Breast epithelium (tissue), 4 donors: ENCODE results near the gene LMX1A. TPM values are rescaled to one million over a fixed set of nuclear protein-coding genes. Genes with fewer than 3 reads are reported as not detected.

Experiments used
- DNase-seq, 2 donors: peaks; one replicate each; pipeline ENCODE4 v3.0.0-alpha.2; 2019; ENCODE audit warnings: low spot score in 2 of 2
- H3K27ac ChIP-seq, 2 donors: fragments of 200-600 bp; sonication (generic) in 1 of 2; one replicate each; pipeline ENCODE4 v1.5.1; 2016 to 2019; ENCODE audit warnings: mild to moderate bottlenecking in 1 of 2
- H3K27me3 ChIP-seq, 2 donors: fragments of 200-600 bp; sonication (generic) in 1 of 2; one replicate each; pipeline versions ENCODE4 v1.5.1 to v1.6.0; 2017 to 2019; ENCODE audit warnings: control low read depth in 1 of 2, mild to moderate bottlenecking in 1 of 2
- H3K36me3 ChIP-seq: fragments of 200-600 bp; one replicate; pipeline ENCODE4 v1.5.1; 2019
- H3K4me1 ChIP-seq, 2 donors: fragments of 200-600 bp; sonication (generic); one replicate each; pipeline ENCODE4 v1.5.1; 2016 to 2019; ENCODE audit warnings: control low read depth in 1 of 2
- H3K4me3 ChIP-seq, 3 donors: fragments of 200-600 bp; sonication (generic); 1 replicate in 2 of 3; 2 replicates in 1 of 3; pipeline ENCODE4 v1.5.1; 2016 to 2019; ENCODE audit warnings: mild to moderate bottlenecking in 3 of 3, moderate library complexity in 2 of 3
- H3K9me3 ChIP-seq, 2 donors: fragments of 200-600 bp; sonication (generic) in 1 of 2; one replicate each; pipeline ENCODE4 v1.5.1; 2016 to 2019; ENCODE audit warnings: control low read depth in 1 of 2
- POLR2A ChIP-seq: fragments of 450-650 bp; IDR thresholded peaks from one replicate; pipeline ENCODE4 v1.6.1; 2016; ENCODE audit warnings: antibody characterized with exemption, mild to moderate bottlenecking, moderate library complexity
- POLR2AphosphoS5 ChIP-seq, 3 donors: sonication (generic); formaldehyde crosslinking; IDR thresholded peaks; one replicate each; pipeline ENCODE4 v1.6.1; 2017; ENCODE audit warnings: antibody characterized with exemption in 3 of 3
- intact Hi-C: fragments of 100-400 bp; cut with DNase I; formaldehyde crosslinking; loops from one replicate; pipeline ENCODE4 v1.15.1; 2023; ENCODE audit warnings: low total_unique reads
- total RNA-seq, 3 donors: library from RNA; depleted of rRNA; stranded (reverse); fragments of >200 nt; gene quantifications; one replicate each; pipeline ENCODE4 v1.1.0, GENCODE V29; 2016
- TF ChIP-seq, protein P1 (sequence below), 3 donors: fragments of 450-650 bp; IDR thresholded peaks; one replicate each; pipeline ENCODE4 v1.5.1; 2016 to 2017; ENCODE audit warnings: antibody characterized with exemption in 3 of 3, mild to moderate bottlenecking in 3 of 3, moderate library complexity in 3 of 3

Gene LMX1A
- total RNA-seq, 3 donors from 2014 or later = 1.3 TPM; not detected in 2

DNA sequence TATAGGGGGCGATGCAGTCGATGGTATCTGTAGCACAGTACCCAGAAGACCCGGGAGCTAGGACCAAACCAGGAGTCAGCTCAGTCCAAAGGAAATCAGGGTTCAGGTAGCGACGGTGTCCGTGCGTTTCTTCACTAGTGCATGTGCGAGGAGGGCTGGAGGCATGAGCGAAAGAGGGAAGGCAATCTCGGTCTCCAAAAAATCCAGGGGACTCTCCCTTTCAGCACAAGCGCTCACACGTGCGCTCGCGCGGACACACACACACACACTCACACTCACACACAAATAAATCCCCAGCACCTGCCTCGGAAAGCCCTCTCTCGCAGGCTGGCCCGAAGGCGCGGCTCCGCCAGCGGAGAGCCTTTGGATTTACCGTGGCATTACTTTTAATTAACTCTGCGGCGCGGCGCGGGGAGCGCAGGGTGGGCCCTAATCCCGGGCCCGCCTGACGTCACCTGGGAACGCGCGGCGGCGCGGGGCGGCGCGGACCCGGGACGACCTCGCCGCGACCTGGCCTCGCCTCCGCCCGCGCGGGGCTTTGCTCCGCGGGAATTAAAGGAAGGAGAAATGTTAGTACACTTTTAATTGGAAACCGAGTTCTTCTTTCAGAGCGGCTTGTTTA lies 121.2 kb downstream of the LMX1A start:
- TF ChIP-seq POLR2A (no peak), POLR2AphosphoS5 (IDR thresholded peaks at IDR 0.05) (no peak)
- TF ChIP-seq, protein P1, sequence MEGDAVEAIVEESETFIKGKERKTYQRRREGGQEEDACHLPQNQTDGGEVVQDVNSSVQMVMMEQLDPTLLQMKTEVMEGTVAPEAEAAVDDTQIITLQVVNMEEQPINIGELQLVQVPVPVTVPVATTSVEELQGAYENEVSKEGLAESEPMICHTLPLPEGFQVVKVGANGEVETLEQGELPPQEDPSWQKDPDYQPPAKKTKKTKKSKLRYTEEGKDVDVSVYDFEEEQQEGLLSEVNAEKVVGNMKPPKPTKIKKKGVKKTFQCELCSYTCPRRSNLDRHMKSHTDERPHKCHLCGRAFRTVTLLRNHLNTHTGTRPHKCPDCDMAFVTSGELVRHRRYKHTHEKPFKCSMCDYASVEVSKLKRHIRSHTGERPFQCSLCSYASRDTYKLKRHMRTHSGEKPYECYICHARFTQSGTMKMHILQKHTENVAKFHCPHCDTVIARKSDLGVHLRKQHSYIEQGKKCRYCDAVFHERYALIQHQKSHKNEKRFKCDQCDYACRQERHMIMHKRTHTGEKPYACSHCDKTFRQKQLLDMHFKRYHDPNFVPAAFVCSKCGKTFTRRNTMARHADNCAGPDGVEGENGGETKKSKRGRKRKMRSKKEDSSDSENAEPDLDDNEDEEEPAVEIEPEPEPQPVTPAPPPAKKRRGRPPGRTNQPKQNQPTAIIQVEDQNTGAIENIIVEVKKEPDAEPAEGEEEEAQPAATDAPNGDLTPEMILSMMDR (IDR thresholded peaks at IDR 0.05) = no peak
- DNase-seq = no peak
- H3K9me3 ChIP-seq = no peaks in the 10 kb centered on the region
- intact Hi-C loops = no loop called here
- no peak overlapping the region for H3K27ac ChIP-seq
- no peaks in the 10 kb centered on the region for H3K4me1 ChIP-seq
- no peaks in the 10 kb centered on the region for H3K36me3 ChIP-seq
- H3K27me3 ChIP-seq = peaks cover 0 to 40% of the 10 kb centered on the region in 2 donors
- peak overlapping the region; percentile 44 to 64 (median 46) for H3K4me3 ChIP-seq

- DNase-seq = no peak
- intact Hi-C loops = no loop called here
- no peaks in the 10 kb centered on the region for H3K4me1 ChIP-seq
- H3K27ac ChIP-seq = no peak overlapping the region
- H3K4me3 ChIP-seq = no peak overlapping the region
- H3K27me3 ChIP-seq = peaks cover 0 to 40% of the 10 kb centered on the region in 2 donors
- TF ChIP-seq POLR2AphosphoS5 (IDR thresholded peaks at IDR 0.05) = no peak
- no peak for TF ChIP-seq POLR2A
- TF ChIP-seq, protein P1 (IDR thresholded peaks at IDR 0.05) = no peak
- no peaks in the 10 kb centered on the region for H3K9me3 ChIP-seq
- no peaks in the 10 kb centered on the region for H3K36me3 ChIP-seq
Measured at GRCh38 chr1:165234149-165234548, 122.4 kb downstream of the LMX1A start.

- H3K4me3 ChIP-seq = no peak overlapping the region
Measured at GRCh38 chr1:165228676-165229075, 127.8 kb downstream of the LMX1A start.

GRCh38 chr1:165228111-165228655 lies 128.3 kb downstream of the LMX1A start:
- intact Hi-C loops = no loop called here
- DNase-seq = no peak

More at GRCh38 chr1:165228676-165229075, 127.8 kb downstream of the LMX1A start:
- Histone ChIP-seq H3K27ac (no peak overlapping the region), H3K4me1 (no peaks in the 10 kb centered on the region), H3K36me3 (no peaks in the 10 kb centered on the region), H3K9me3 (no peaks in the 10 kb centered on the region), H3K27me3 (peaks cover 0 to 14% of the 10 kb centered on the region in 2 donors)
- TF ChIP-seq POLR2AphosphoS5 (IDR thresholded peaks at IDR 0.05) (no peak), POLR2A (no peak)
- TF ChIP-seq, protein P1 (IDR thresholded peaks at IDR 0.05) = no peak
- intact Hi-C loops = no loop called here
- DNase-seq = no peak

DNA sequence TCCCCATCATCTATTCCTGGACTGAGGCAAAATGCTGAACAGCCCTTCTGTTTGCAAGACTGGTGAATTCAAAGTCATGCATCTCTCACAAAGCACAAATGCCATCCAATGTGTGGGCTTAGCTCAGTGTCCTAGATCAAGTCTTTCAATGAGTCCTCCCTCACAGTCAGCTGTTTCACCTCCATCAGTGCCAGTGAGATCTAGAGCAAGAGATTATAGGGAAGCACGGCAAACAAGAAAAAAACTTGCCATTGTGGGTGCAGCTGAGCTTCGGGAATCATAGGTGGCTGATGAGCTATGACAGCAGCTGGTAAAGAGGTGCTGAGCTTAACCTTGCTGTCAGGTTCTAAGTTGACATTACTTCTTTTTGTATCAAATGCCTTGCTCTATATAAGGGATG lies 130.2 kb downstream of the LMX1A start:
- no peak for DNase-seq
- intact Hi-C loops = no loop called here
- TF ChIP-seq, protein P1 (IDR thresholded peaks at IDR 0.05) = no peak
- TF ChIP-seq POLR2AphosphoS5 (IDR thresholded peaks at IDR 0.05) = no peak
- no peak for TF ChIP-seq POLR2A

More at GRCh38 chr1:165228111-165228655, 128.3 kb downstream of the LMX1A start:
- peaks cover 0 to 13% of the 10 kb centered on the region in 2 donors for H3K27me3 ChIP-seq
- no peaks in the 10 kb centered on the region for H3K9me3 ChIP-seq
- no peaks in the 10 kb centered on the region for H3K4me1 ChIP-seq
- H3K27ac ChIP-seq = no peak overlapping the region
- TF ChIP-seq POLR2A = no peak
- TF ChIP-seq POLR2AphosphoS5 (IDR thresholded peaks at IDR 0.05) = no peak
- no peaks in the 10 kb centered on the region for H3K36me3 ChIP-seq
- no peak overlapping the region for H3K4me3 ChIP-seq

More for the DNA sequence above, 130.2 kb downstream of the LMX1A start:
- Histone ChIP-seq H3K4me3 (no peak overlapping the region), H3K36me3 (no peaks in the 10 kb centered on the region), H3K27me3 (no peaks in the 10 kb centered on the region), H3K27ac (no peak overlapping the region), H3K9me3 (no peaks in the 10 kb centered on the region), H3K4me1 (no peaks in the 10 kb centered on the region)
